ENCODE measurements around the gene EEFSEC.

The EEFSEC gene

DNA sequence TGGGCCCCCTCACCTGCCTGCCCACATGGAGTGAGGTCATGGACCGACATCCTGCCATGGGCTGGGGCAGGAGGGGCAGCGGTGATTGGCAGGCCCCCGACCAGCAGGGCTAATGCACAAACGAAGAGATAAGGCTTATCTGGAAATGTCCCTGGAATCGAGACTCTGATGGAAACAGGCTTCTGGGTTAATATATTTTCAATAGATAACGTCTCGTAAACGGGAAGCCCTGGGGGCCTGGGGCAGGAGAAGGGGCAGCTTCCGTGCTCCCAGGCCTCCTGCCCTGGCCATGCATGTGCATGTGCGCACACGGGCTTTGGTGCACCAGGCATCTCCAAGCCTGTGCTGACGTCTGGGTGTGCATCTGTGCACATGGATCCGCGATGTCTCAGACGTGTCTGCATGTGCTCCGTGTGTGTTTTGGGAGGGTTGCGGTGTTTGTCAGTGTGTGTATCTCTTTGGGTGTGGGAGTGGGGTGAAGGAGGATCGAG, 258.3 kb downstream of the EEFSEC start:
- no peak for DNase-seq (ENCODE audit: low read depth, low spot score)

DNA sequence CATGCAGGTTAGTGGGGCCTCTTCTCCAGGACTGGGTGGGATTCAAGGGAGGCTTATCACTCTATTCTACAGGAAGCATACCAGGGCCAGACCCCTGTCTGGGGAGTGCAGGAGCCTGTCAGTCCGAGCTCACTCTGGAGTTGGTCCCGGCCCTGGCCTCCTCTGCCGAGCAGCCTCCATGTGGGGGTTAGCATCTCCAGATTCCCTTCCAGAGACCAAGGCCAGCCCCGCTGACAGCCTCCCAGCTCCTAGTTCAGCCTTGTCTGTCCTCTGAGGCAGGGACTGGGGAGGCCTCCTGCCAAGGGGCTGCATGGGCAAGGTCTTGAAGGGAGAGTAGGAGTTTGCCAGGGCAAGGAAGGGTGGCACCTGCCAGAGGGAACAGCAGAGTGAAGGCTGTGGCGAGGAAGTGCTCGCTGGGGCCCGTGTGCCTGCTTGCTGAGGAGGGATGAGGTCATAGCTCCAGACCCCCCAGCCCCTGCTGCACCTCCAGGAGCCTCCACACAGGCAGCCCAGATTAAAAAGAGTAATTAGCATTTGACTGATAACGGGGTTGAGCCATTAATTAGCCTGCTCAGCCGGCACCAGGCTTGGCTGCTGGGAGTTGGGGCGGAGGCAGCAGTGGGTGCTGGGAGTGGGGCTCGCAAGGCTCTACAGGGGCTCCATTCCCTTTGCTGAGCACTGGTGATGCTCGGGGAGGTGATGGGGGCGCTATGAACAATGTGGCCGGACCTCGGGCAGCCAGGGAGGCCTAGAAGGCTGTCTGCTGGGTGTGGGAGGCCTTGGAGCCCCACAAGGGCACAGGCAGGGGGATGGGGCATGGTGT, 259.1 kb downstream of the EEFSEC start:
- no peak for DNase-seq (ENCODE audit: low read depth, low spot score)

DNA sequence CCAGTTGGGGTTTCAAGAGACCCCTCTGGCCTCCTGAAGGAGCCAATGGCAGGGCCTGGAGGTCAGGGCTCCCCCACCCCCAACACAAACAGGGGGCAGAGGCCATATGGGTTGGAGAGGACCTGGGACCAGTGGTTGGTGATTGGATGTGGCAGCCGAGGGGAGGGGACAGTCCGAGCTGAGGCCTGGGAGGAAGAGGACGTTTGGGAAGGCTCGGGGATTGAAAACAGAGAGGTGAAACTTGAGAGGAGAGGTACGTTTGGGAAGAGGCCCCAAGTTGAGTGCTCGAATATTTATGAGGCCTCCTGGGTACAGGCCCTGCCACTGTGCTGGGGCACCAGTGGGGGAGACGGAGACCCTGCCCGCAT, 259.7 kb downstream of the EEFSEC start:
- DNase-seq (ENCODE audit: low read depth, low spot score): no peak

DNA sequence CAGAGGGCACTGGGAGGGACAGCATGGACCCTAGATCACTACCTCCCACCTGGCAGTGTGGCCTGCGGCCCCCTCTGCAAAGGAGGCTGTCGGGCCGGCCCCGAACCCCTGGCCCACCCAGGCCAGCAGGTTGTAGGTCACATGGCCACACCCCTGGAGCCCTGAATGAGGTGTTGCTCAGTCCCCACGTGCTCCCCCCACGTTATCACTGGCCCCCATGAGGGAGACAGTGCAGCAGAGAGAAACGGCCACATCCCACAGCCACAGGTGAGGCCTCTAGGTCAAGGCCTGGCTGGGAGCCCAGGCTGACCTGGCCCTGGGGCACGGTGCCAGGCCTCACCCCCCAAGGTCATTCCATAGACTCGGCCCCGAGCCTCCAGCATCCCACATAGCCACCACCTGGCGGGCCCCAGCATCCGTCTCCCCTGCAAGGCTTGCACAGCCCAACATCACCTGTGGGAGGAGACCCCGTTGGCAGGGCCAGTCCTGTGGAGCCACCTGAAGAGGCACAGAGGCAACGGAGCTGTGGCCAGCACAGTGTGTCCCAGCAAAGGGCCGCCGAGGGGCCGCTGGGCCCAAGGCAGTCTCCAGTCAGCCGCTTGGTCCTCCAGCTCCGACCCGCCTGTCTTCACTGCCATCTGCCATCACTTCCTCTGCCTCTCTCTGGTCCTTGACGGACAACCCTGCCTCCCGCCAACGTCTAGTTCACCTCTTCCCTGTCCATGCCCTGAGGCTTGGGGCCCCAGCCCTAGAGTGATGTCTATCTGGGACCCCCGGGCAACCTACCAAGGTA, 260.3 kb downstream of the EEFSEC start:
- DNase-seq (ENCODE audit: low read depth, low spot score): no peak

DNA sequence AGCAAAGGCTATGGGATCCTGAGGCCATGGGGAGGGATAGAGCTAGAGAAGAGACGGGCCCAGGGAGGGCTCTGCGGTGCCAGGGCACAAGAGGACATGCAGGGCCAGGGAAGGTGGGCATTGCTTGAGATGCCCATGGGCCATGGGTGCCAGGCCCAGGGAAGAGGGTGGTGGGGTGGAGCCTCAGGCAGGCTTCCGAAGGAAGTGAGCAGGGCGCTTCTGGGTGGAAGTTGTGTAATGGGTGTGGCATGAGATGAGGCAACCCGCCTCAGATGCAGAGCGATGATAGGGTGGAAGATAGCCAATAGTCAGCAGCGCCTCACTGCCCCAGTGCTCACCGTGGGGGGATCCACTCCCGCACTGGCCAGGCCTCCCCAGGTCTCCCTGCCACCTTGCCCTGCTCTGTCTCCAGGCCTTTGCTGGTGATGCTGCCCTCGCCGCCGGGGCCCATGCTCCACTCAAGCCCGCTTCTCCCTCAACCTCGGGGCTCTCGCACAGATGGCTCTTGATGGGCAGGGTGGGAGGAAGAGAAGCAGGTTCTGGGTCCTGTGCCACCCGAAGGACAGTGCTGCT, 262.0 kb downstream of the EEFSEC start:
- no peak for DNase-seq (ENCODE audit: low read depth, low spot score)

DNA sequence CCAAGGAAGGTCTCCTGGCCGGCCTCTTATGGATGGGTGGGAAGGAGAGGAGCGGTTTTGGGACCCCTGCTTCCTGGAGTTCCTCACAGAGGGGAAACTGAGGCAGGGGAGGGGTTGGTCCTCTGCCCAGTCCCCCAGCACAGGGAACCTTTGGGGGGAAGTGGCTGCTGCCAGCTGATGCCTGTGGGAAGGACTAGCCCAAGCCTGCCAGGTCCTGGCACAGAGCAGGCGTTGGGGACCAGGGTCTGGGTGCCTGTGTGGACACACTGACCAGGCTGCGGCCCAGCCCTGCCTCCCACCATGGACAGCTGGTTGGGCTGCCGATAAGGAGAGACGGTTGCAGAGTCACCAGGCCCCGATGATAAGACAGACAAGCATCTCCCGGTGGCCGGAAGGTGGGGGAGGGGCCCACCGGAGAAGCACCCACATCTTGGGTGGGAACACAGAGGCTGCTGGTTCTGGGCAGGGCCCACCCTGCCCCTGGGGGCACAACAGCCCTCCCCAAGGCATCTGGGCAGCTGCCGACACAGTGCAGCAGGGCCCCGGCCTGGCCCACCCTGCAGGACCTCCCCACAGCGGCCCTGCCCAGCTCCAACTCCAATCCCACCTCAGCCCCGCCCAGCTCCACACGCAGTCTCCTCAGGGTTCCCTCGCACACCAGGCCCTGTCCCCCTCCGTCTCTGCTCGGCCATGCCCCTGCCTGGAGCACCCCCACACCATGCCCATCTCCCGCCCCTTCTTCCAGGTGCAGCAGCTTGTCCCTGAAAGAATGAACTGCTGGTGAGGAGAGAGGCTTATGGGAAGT, 262.7 kb downstream of the EEFSEC start:
- DNase-seq (ENCODE audit: low read depth, low spot score): no peak

DNA sequence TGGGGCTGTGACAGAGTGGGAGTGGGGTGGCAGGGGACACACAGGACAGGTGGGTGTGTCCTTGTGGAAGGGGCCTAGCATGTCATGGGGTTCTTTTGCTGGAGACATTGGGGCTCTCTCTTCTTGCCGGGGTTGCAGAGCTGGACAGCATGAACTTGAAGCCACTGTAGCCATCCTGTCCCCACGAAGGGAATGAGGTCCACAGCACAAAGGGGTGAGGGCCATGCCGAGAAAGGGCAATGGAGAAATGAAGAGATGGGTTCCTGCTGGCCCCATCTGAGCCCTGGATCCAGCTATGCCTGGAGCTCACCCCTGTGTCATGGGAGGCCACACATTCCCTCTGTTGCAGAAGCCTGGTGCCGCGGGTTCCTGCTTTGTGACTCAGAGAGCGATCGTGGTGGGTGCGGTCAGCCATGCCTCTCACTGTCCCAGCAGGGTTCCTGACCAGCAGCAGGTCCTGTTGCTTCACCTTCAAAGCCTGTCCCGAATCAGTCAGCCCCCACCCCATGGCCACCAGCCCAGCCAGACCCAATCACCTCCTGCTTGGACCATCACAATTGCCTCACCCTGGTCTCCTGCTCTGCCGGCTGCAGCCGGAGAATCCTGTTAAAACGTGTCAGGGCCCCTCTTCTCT, 263.4 kb downstream of the EEFSEC start:
- no peak for DNase-seq (ENCODE audit: low read depth, low spot score)

DNA sequence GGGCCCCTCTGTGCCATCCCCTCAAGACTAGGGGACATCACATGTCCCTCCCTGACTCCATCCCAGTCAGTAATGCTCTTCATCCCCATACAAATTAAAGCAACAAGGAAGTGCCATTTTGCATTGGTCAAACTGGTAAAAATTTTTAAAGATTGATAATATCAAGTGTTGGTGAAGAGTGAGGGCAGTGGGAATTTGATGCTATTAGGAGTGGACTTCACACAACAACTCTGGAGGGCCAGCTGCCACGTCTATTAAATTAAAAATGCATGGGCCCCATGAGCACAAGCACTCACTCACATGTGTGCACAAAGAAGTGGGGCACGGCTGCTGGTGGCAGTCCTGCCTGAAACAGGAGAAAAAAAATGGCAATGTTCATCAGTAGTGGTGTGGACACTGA, 265.6 kb downstream of the EEFSEC start:
- no peak for DNase-seq (ENCODE audit: low read depth, low spot score)

DNA sequence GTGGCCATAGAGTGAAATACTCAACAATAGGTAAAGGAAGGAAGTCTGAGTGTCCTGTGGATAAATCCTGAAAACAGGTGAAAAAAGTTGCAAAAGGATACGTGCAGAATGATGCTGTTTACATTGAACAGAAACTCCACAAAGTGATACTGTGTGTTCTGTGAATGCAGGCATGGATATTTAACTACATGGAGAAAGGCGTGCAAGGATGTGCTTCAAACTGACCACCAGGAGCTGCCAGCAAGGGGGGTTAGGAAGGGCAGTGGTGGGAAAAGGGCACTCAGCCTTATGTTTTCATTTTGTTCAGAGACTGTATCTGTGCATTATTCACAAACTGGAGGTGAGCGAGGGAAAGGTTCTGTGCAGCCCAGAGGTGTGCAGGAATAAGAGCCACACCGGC, 266.0 kb downstream of the EEFSEC start:
- no peak for DNase-seq (ENCODE audit: low read depth, low spot score)

DNA sequence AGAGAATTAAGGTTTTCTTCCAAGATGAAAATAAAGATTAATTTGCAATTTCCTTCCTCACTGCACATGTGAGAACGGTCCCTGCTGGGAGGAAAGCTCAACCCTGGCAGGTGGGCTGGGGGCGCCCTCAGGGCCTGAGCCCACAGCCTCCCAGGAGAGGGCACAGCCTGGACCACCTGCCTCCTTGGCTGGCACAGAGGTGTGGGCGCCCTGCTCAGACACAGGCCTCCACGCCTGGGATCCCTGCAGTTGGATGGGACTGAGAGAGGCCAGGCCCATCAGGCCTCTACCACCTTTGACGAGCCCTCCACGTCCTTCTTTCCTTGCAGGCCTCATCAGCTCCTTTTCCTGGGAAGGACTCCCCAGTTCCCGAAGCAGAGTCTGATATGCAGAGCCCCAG, 267.0 kb downstream of the EEFSEC start:
- DNase-seq (ENCODE audit: low read depth, low spot score): no peak

DNA sequence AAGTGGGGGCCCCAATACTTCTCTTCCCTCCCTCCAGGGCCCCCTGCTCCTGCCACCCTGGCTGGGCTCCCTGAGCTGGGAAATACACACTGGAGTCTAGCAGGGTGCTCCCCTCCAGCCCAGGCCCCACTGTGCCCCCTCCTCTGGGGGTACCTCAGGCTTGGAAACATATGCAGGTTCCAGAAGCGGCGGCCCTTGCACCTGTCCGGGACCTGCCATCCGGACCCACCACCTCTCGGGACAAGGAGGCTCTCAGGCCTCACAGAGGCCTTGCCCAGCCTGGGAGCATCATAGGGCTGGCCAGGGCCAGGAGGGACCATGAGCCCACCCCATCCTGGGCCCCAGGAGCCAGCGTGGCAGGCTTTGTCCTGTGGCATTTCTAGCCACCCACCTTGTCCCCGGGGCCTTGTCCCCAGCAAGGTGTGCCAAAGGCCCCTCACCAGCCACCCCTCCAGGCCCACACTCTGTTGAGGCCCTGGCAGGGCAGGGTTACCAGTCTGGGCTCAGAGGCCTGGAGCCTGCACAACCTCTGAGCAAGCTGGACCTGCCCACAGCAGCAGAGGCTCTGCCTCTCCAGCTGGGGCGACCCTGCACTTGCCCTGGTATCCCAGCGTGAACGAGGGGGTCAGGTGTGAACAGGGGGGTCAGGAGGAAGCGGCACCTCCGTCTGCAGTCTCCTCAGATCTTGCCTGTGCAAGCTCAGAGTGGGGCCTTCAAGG, 267.6 kb downstream of the EEFSEC start:
- DNase-seq (ENCODE audit: low read depth, low spot score): no peak

DNA sequence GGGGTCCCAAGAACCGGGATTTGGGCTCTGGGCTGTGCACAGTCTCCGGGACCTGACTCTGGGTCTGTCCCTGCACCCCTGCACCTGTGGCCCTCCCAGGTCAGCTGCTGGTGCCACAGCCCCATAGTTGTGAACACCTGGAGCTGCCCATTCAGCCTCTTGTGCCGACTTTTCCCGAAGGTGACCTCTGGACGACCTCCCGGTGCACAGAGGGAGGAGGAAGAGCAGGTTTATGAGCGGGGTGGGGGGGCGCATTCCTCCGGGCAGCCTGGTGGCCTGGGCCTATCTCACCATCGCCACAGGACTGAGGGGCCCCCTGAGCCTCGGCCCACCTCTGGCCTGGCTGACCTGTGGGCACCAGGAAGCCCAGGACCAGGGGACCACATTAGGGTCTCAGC, 268.2 kb downstream of the EEFSEC start:
- DNase-seq (ENCODE audit: low read depth, low spot score): no peak

DNA sequence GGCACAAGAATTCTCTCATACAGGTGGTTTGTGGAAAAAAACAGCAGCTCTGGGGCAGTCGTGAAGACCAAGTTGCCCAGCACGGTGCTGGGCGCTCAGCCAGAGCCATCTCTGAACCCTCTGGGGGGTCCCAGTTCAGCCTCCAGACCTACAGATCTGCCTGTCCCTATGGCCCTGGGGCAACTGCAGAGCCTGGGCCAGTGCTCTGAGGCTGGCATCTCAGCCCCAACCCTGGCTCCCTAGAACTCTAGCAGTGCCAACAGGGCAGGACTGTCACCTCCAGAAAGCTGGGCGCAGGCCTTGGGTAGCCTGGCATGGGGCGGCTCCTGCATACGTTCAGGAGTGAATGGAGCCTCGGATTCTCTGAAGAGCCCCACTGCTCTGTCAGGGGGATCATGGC, 268.7 kb downstream of the EEFSEC start:
- no peak for DNase-seq (ENCODE audit: low read depth, low spot score)

DNA sequence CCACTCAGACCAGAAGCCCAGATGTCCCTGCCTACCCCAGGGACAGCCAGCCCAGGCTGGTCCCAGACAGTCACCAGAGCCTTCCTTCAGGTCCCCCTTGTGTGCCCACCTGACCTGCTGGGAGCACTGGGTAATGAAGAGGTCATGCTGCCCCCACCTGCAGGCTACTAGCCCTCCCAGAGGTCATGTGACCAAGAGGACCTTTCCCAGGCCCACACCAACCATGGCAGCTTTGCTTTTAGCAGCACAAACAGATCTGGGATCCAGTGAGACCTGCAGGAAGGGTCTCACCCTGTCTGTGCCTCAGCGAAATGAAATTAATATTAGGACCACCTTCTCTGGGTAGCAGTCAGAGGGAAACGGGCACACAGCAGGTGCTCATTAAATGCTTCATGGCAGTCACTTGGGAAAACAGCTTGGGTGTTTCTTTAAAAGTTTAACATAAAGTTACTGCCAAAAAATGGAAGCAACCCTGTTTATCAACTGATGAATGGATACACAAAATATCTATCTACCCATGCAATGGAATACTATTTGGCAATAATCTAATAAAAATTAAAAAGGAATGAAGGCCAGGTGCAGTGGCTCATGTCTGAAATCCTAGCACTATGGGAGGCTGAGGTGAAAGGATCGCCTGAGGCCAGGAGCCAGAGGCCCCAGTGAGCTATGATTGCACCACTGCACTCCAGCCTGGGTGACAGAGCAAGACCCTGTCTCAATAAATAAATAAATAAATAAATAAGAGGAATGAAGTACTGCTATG, 269.7 kb downstream of the EEFSEC start:
- no peak for DNase-seq (ENCODE audit: low read depth, low spot score)

DNA sequence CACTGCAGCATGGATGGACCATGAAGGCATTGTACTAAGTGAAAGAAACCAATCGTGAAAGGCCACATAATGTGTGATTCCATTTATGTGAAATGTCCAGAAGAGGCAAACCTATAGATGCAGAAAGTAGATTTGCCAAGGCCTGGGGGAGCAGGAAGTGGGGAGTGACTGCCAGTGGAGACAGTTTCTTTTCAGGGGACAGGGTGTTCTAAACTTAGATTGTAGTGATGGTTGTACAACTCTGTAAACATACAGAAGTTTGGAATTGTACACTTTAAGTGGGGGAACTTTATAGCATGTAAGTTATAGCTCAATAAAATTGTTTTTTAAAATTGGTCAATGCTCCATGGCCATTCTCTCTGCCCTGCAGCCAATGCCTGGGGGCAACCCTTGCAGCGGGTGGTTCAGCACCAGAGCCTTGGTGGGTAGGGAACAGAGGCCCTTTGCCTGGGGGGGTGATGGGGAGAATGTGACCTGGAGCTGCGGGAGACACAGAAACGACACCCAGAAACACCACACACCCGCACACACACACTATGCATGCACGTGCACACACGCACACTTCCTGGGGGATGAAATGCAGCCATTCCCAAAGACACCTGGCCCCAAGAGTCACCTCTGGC, 270.4 kb downstream of the EEFSEC start:
- DNase-seq (ENCODE audit: low read depth, low spot score): no peak

DNA sequence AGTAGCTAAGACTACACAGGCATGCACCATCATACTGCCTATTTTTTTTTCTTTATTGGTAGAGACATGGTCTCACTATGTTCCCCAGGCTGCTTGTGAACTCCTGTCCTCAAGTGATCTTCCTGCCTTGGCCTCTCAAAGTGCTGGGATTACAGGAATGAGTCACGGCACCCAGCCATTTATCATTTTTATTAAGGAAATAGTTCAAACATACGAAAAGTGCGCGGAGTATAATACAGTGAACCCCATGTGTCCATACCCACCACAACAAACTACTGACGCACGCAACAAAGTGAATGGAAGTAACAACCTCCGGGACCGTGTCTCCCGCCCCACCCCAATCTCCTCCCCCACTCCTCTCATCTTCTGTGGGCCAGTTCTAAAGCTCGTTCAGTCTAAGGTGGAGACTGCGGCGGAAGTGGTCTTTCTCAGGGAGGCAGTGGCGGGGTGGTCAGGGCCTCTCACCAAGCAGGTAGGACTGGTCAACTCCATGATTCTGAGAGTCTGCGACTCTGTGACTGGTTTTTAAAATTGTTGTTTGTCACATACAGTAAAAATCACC, 271.3 kb downstream of the EEFSEC start:
- DNase-seq (ENCODE audit: low read depth, low spot score): no peak

DNA sequence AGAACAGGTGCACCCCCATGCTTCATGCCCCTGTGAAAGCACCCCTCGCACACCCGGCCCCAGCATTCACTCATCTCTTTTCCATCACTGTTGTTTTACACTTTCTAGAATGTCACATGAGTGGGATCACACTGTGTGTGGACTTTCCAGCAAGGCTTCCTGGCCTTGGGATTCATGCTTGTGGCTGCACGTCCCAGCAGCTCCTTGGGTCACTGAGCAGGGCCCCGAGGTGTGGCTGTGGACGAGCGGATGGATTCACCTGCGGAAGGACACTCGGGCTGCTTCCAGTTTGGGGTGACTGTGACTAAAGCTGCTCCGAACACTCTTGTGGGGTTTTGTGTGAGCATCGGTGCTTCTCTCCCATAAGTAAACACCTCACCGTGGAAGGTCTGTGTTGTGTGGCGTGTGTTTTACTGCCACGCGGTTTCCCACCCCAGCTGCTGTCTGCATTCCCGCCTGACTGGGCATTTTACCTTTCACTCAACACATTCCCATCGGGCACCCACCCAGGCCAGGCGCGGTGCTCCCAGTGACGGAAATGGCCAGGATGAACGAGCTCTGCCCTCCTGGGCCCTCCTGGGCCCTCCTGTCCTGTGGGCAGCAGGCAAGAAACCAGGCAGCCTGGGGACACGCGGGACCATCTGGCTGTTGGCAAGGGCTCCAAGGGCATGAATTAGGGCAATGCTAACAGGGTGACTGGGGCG, 272.0 kb downstream of the EEFSEC start:
- DNase-seq (ENCODE audit: low read depth, low spot score): no peak

DNA sequence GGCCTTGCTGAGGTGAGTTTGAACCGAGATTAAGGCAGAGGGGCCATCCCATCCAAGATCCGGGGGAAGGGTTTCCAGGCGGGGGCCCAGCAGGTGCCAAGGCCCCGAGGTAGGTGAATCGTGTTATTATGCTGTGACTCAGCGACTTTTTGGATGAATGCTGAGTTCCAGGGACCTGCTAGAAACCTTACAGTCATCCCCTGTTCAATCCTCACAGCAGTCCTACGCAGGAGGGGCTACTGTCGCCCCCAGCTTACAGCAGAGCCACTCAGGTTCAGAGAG, 272.5 kb downstream of the EEFSEC start:
- DNase-seq (ENCODE audit: low read depth, low spot score): no peak

Data from activated naive CD8-positive, alpha-beta T cell treated with anti-CD3 and anti-CD28 coated beads, Interleukin-2, amount 50 U/mL, for 16 hours (primary cell).